ENCODE results near the gene OSGEPL1.
"Not testable (repeated sequence)": the region's sequence is repeated elsewhere in the genome, so short reads cannot be mapped to it uniquely, and the experiment has no call there.

The OSGEPL1 gene

GRCh38 chr2:189726849-189727248, 35.7 kb downstream of the OSGEPL1 start:
- DNase-seq: no peak

- no peak for DNase-seq
Measured at GRCh38 chr2:189726271-189726670, 36.3 kb downstream of the OSGEPL1 start.

GRCh38 chr2:189723192-189723591, 39.4 kb downstream of the OSGEPL1 start:
- no peak for DNase-seq

- DNase-seq: no peak
Measured at GRCh38 chr2:189719571-189719970, 43.0 kb downstream of the OSGEPL1 start.

GRCh38 chr2:189717593-189717992, 45.0 kb downstream of the OSGEPL1 start:
- not testable (repeated sequence) for DNase-seq

GRCh38 chr2:189709501-189710221, 52.9 kb downstream of the OSGEPL1 start:
- no peak for DNase-seq

GRCh38 chr2:189702071-189702470, 60.5 kb downstream of the OSGEPL1 start:
- no peak for DNase-seq

- DNase-seq: no peak
Measured at GRCh38 chr2:189700681-189701080, 61.9 kb downstream of the OSGEPL1 start.

- DNase-seq: peak; percentile 38
Measured at GRCh38 chr2:189698020-189698887, 64.3 kb downstream of the OSGEPL1 start.
